Keratinocyte (primary cell): ENCODE results near the gene CLPTM1L. TPM values are rescaled to one million over a fixed set of nuclear protein-coding genes. Genes with fewer than 3 reads are reported as not detected.

Experiments
- DNase-seq: peaks from one replicate; pipeline ENCODE4 v3.0.0-alpha.2; 2011; ENCODE audit warnings: low read depth, missing footprints, low spot score
- FAIRE-seq: peaks from 2 replicates; lab custom pipeline; 2011; peaks lifted over from hg19 to GRCh38; lab: Jason Lieb, UNC
- H2AFZ ChIP-seq: 2 replicates; pipeline ENCODE4 v1.6.0; 2012; ENCODE audit warnings: low read length, control low read depth, inconsistent platforms; ENCODE audit not compliant: control insufficient read depth
- H3K27ac ChIP-seq: 2 replicates; pipeline ENCODE4 v1.5.1; 2011; ENCODE audit warnings: low read length; ENCODE audit not compliant: control insufficient read depth, insufficient read depth
- H3K27me3 ChIP-seq: 3 replicates; pipeline ENCODE4 v1.6.0; 2011; ENCODE audit warnings: low read length; ENCODE audit not compliant: control insufficient read depth, insufficient read depth; ENCODE audit errors: extremely low read depth
- H3K36me3 ChIP-seq, 2 experiments: 2 replicates in 1 of 2; 3 replicates in 1 of 2; pipeline ENCODE4 v1.5.1; 2011; ENCODE audit warnings: low read length in 2 of 2, mild to moderate bottlenecking in 1 of 2; ENCODE audit not compliant: control insufficient read depth in 2 of 2, insufficient read depth in 2 of 2; ENCODE audit errors: extremely low read depth in 1 of 2
- H3K4me1 ChIP-seq: 3 replicates; pipeline ENCODE4 v1.5.1; 2011; ENCODE audit warnings: low read length; ENCODE audit not compliant: control insufficient read depth, insufficient read depth; ENCODE audit errors: extremely low read depth
- H3K4me2 ChIP-seq: 3 replicates; pipeline ENCODE4 v1.6.0; 2011; ENCODE audit warnings: low read depth, low read length; ENCODE audit not compliant: control insufficient read depth, insufficient read depth; ENCODE audit errors: extremely low read depth
- H3K4me3 ChIP-seq, 3 experiments: fragments of 200-600 bp in 1 of 3; sonication (generic) in 1 of 3; 2 replicates in 2 of 3; 3 replicates in 1 of 3; pipeline ENCODE4 v1.5.1; 2011 to 2016; ENCODE audit warnings: low read length in 3 of 3, mild to moderate bottlenecking in 3 of 3, control low read depth in 2 of 3, inconsistent platforms in 1 of 3, low read depth in 1 of 3, mixed read lengths in 1 of 3, mixed run types in 1 of 3, moderate library complexity in 1 of 3; ENCODE audit not compliant: control insufficient read depth in 2 of 3, insufficient read depth in 2 of 3; ENCODE audit errors: extremely low read depth in 1 of 3
- H3K79me2 ChIP-seq: 2 replicates; pipeline ENCODE4 v1.6.0; 2012; ENCODE audit warnings: low read length; ENCODE audit not compliant: control insufficient read depth, insufficient read depth
- H3K9ac ChIP-seq: 3 replicates; pipeline ENCODE4 v1.6.0; 2011; ENCODE audit warnings: low read length; ENCODE audit not compliant: control insufficient read depth, insufficient read depth; ENCODE audit errors: extremely low read depth
- H3K9me1 ChIP-seq: 3 replicates; pipeline ENCODE4 v1.6.0; 2011; ENCODE audit warnings: low read length; ENCODE audit not compliant: control insufficient read depth, insufficient read depth; ENCODE audit errors: extremely low read depth
- H3K9me3 ChIP-seq: 2 replicates; pipeline ENCODE4 v1.5.1; 2012; ENCODE audit warnings: low read depth, low read length; ENCODE audit not compliant: control insufficient read depth
- H4K20me1 ChIP-seq: 3 replicates; pipeline ENCODE4 v1.6.0; 2011; ENCODE audit warnings: low read length; ENCODE audit not compliant: control insufficient read depth, insufficient read depth; ENCODE audit errors: extremely low read depth
- EZH2 ChIP-seq: IDR thresholded peaks from one replicate; pipeline ENCODE4 v1.6.1; 2012; ENCODE audit warnings: inconsistent platforms, mild to moderate bottlenecking, low read length, moderate library complexity
- dilution Hi-C: fragments of 300-500 bp; cut with MboI; formaldehyde crosslinking; loops from one replicate; pipeline ENCODE4 v1.7.0; 2020; ENCODE audit warnings: low sequenced_read_pairs; ENCODE audit not compliant: extremely low pct_ligation_motif_present
- polyA plus RNA-seq, 5 experiments: library from polyadenylated mRNA; depleted of rRNA in 3 of 5; stranded (reverse) in 3 of 5; stranded (forward) in 1 of 5; unstranded in 1 of 5; fragments of >200 nt; gene quantifications; 1 replicate in 1 of 5; 2 replicates in 3 of 5; 3 replicates in 1 of 5; pipeline versions ENCODE4 v1.2.1 to v1.2.3, GENCODE V29; 2011 to 2012; ENCODE audit warnings: missing spikeins in 2 of 5, low read depth in 1 of 5, low replicate concordance in 1 of 5
- TF ChIP-seq, protein P1 (sequence below), 3 experiments: IDR thresholded peaks in 1 of 3; conservative IDR thresholded peaks in 1 of 3; optimal IDR thresholded peaks in 1 of 3; 2 replicates in 2 of 3; 3 replicates in 1 of 3; pipeline versions ENCODE3 to v1.5.1; 2011; ENCODE audit warnings: low read length in 3 of 3, mild to moderate bottlenecking in 3 of 3, moderate library complexity in 2 of 3, control low read depth in 1 of 3, inconsistent platforms in 1 of 3; ENCODE audit not compliant: insufficient read depth in 2 of 3; ENCODE audit errors: extremely low read depth in 1 of 3

Gene CLPTM1L
- polyA plus RNA-seq, 1 donor (not counting 4 experiments of a cell fraction or from before 2014, with no cell fraction given): 142 TPM

DNA sequence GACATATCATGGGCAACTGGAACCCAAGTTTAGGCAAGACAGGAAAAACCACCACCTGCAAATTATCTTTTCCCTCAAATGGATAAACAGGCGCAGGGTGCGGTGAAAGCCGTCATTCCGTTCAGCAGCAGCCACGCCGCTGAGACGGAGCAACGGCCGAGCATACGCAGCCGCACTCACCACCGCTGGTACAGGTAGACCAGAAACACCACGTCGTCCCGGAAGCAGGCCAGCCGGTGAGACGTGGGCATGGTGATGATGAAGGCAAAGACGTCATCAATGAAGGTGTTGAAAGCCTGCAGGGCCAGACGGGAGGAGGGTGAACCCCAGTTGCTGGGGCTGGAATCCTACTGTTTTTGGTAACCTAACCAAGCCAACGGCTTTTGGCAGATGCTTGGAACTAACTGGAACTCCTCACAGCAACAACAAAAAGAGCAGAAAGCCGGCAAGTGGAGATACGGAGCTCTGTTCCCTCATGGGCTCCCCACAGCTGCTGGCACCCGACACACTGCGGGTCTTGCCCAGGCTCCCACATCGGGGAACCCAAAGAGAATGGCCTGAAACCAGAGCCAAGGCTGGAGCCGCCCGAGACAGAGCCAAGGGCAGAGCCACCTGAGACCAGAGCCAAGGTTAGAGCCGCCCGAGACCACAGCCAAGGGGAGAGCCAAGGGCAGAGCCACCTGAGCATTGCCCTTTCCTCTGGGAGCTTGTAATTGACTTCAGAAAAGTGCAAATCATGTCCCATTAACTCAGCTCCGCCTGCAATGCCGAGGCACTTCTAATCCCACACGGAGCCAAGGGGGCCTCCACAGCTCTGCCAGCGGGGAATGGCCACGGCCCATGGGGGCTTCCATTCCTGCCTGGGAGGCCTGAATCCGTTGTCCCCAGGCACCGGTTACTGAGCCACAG, 24.2 kb downstream of the CLPTM1L start:
- FAIRE-seq: no peak
- no peaks in the 10 kb centered on the region for H3K27me3 ChIP-seq
- peaks cover 45 to 49% of the 10 kb centered on the region in 2 experiments for H3K36me3 ChIP-seq

DNA sequence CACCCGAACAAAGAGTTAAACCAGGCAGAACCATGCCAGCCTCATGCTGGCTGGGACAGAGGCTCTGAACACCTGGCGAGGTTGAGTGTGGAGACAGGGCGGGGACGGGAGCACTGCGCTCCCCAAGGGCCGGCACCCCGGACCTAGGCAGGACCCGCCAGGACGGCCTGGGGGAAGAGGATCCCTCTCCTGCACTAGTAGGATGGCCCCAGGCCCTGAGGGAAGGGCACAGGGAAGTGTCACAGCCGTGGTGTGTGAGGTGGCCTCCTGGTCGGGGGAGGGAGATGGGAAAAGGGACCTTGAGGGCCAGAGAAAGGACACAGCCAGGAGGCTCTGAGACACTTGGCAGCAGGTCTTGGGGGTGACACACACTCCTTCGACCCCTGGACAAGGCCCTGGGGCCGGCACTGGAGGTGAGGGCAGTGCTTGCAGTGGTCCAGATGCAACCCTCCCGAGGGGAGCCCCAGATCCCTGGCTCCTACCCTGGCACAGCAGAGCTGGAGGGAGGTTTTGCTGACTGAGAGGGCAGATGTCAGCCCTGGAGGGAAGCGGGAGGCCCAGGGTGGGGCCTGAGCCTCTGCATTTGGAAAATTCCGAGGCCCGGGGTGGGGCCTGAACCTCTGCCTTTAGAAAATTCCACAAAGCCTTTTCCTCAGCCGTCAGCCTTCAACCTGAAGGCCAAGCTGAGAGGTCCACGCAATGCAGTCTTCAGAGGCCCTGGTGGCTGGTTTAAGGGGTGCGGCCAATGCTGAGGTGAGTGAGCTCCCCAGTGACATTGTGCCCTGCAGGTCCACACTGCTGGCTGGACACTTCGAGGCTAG, 25.3 kb downstream of the CLPTM1L start:
- Histone ChIP-seq H3K4me1 (peaks cover 19% of the 10 kb centered on the region), H3K27ac (no peak overlapping the region), H3K79me2 (no peaks in the 10 kb centered on the region), H3K36me3 (peaks cover 37 to 41% of the 10 kb centered on the region in 2 experiments), H2AFZ (no peak overlapping the region), H3K9ac (no peak overlapping the region), H3K9me1 (no peaks in the 10 kb centered on the region), H3K27me3 (no peaks in the 10 kb centered on the region), H3K4me3 (no peak overlapping the region), H3K4me2 (no peak overlapping the region), H3K9me3 (no peaks in the 10 kb centered on the region), H4K20me1 (peaks cover 2% of the 10 kb centered on the region)
- no peak for FAIRE-seq
- dilution Hi-C loops: no loop called here
- no peak for DNase-seq
- no peak for TF ChIP-seq EZH2
- TF ChIP-seq, protein P1, sequence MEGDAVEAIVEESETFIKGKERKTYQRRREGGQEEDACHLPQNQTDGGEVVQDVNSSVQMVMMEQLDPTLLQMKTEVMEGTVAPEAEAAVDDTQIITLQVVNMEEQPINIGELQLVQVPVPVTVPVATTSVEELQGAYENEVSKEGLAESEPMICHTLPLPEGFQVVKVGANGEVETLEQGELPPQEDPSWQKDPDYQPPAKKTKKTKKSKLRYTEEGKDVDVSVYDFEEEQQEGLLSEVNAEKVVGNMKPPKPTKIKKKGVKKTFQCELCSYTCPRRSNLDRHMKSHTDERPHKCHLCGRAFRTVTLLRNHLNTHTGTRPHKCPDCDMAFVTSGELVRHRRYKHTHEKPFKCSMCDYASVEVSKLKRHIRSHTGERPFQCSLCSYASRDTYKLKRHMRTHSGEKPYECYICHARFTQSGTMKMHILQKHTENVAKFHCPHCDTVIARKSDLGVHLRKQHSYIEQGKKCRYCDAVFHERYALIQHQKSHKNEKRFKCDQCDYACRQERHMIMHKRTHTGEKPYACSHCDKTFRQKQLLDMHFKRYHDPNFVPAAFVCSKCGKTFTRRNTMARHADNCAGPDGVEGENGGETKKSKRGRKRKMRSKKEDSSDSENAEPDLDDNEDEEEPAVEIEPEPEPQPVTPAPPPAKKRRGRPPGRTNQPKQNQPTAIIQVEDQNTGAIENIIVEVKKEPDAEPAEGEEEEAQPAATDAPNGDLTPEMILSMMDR (optimal IDR thresholded peaks at IDR 0.05 in 1 of 3, IDR thresholded peaks at IDR 0.05 in 1 of 3, conservative IDR thresholded peaks at IDR 0.05 in 1 of 3; ENCODE audit: extremely low read depth in 1 of 3, insufficient read depth in 2 of 3, low read length in 3 of 3): no peak

More for the DNA sequence above, 24.2 kb downstream of the CLPTM1L start:
- Histone ChIP-seq H3K79me2 (no peaks in the 10 kb centered on the region), H3K9ac (no peak overlapping the region), H3K27ac (no peak overlapping the region), H3K4me2 (no peak overlapping the region), H3K9me1 (no peaks in the 10 kb centered on the region), H3K4me3 (no peak overlapping the region), H3K4me1 (peaks cover 13% of the 10 kb centered on the region), H2AFZ (no peak overlapping the region), H3K9me3 (no peaks in the 10 kb centered on the region), H4K20me1 (peaks cover 3% of the 10 kb centered on the region)
- dilution Hi-C loops: no loop called here
- DNase-seq: no peak
- TF ChIP-seq EZH2: no peak
- TF ChIP-seq, protein P1 (optimal IDR thresholded peaks at IDR 0.05 in 1 of 3, IDR thresholded peaks at IDR 0.05 in 1 of 3, conservative IDR thresholded peaks at IDR 0.05 in 1 of 3; ENCODE audit: extremely low read depth in 1 of 3, insufficient read depth in 2 of 3, low read length in 3 of 3): no peak
